ENCODE data around the gene UNC13C.

DNA sequence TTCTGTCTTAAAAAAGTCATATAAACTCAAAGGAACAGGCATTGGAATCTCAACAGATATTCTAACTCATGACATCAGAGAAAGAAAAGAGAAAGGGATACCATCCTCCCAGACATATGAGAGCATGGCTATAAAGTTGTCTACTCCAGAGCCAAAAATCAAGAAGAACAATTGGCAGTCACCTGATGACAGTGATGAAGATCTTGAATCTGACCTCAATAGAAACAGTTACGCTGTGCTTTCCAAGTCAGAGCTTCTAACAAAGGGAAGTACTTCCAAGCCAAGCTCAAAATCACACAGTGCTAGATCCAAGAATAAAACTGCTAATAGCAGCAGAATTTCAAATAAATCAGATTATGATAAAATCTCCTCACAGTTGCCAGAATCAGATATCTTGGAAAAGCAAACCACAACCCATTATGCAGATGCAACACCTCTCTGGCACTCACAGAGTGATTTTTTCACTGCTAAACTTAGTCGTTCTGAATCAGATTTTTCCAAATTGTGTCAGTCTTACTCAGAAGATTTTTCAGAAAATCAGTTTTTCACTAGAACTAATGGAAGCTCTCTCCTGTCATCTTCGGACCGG lies 35.9 kb downstream of the UNC13C start:
- no peak for TF ChIP-seq RCOR1 (IDR thresholded peaks at IDR 0.05; ENCODE audit: low read length)
- TF ChIP-seq, protein P1, sequence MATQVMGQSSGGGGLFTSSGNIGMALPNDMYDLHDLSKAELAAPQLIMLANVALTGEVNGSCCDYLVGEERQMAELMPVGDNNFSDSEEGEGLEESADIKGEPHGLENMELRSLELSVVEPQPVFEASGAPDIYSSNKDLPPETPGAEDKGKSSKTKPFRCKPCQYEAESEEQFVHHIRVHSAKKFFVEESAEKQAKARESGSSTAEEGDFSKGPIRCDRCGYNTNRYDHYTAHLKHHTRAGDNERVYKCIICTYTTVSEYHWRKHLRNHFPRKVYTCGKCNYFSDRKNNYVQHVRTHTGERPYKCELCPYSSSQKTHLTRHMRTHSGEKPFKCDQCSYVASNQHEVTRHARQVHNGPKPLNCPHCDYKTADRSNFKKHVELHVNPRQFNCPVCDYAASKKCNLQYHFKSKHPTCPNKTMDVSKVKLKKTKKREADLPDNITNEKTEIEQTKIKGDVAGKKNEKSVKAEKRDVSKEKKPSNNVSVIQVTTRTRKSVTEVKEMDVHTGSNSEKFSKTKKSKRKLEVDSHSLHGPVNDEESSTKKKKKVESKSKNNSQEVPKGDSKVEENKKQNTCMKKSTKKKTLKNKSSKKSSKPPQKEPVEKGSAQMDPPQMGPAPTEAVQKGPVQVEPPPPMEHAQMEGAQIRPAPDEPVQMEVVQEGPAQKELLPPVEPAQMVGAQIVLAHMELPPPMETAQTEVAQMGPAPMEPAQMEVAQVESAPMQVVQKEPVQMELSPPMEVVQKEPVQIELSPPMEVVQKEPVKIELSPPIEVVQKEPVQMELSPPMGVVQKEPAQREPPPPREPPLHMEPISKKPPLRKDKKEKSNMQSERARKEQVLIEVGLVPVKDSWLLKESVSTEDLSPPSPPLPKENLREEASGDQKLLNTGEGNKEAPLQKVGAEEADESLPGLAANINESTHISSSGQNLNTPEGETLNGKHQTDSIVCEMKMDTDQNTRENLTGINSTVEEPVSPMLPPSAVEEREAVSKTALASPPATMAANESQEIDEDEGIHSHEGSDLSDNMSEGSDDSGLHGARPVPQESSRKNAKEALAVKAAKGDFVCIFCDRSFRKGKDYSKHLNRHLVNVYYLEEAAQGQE (IDR thresholded peaks at IDR 0.05; ENCODE audit: low read depth, low read length) = no peak
- TF ChIP-seq POLR2AphosphoS5 (IDR thresholded peaks at IDR 0.05; ENCODE audit: low read depth, low read length) = no peak
- TF ChIP-seq MAX (IDR thresholded peaks at IDR 0.05; ENCODE audit: low read depth) = no peak
- TF ChIP-seq MEF2A (IDR thresholded peaks at IDR 0.05; ENCODE audit: borderline replicate concordance, low read depth) = no peak
- no peak for TF ChIP-seq CTCF (IDR thresholded peaks at IDR 0.05)
